ACC112 (cell line): ENCODE measurements around the gene ELK4.

Experiments used
- H2AFZ ChIP-seq: fragments of 200-600 bp; sonication (generic); one replicate; pipeline ENCODE4 v1.6.0; 2017; ENCODE audit warnings: antibody characterized with exemption, low read length; ENCODE audit not compliant: unreplicated experiment
- H3K27ac ChIP-seq: fragments of 200-600 bp; sonication (generic); 2 replicates; pipeline ENCODE4 v1.5.1; 2014; ENCODE audit warnings: low read depth, mild to moderate bottlenecking, antibody characterized with exemption, low read length, moderate library complexity
- H3K27me3 ChIP-seq: fragments of 200-600 bp; sonication (generic); 2 replicates; pipeline ENCODE4 v1.6.1; 2014; ENCODE audit warnings: mild to moderate bottlenecking, antibody characterized with exemption, low read length, moderate library complexity, mixed read lengths; ENCODE audit not compliant: insufficient read depth
- H3K36me3 ChIP-seq: fragments of 200-600 bp; sonication (generic); 2 replicates; pipeline ENCODE4 v1.6.1; 2016; ENCODE audit warnings: mild to moderate bottlenecking, antibody characterized with exemption, low read length, moderate library complexity, mixed read lengths; ENCODE audit not compliant: insufficient read depth
- H3K4me1 ChIP-seq: fragments of 200-600 bp; sonication (generic); one replicate; pipeline ENCODE4 v1.6.1; 2016; ENCODE audit warnings: low read length, mixed read lengths; ENCODE audit not compliant: insufficient read depth, unreplicated experiment, control insufficient read depth
- H3K4me3 ChIP-seq: fragments of 200-600 bp; sonication (generic); 2 replicates; pipeline ENCODE4 v1.5.1; 2014; ENCODE audit warnings: mild to moderate bottlenecking, low read depth, low read length
- H3K79me2 ChIP-seq: fragments of 200-600 bp; sonication (generic); one replicate; pipeline ENCODE4 v1.6.0; 2016; ENCODE audit warnings: low read length; ENCODE audit not compliant: control insufficient read depth, unreplicated experiment, insufficient read depth

The ELK4 gene

DNA sequence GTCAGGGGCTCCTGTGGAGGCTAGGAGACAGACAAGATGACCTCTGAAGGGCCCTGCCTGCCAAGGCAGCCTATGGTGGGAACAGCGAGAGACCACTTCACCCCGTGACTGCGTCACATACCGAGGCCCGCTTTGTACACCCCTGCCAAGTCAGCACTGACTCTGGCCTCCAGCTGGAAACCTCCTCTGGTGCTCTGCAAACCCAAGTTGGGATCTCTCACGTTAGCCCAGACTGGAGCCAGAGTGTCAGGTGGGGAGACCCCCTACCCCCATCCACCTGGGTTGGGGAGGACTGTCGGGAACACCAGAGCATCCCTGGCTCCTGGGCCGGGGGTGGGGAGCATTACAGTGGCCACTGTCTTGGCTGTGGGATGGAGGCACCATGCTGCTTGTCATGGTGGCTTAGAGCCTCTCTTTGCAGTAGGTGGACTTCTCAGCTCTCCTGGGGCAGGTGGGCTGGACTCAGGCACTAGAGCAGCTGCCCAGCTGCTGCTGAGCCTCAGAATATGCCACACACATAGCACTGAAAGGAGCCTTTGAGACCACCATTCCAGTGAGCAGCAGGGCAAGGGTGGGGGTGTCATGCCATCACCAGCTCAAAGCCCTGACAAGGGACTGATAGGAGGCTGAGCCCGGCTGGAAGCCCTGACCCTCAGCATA is 50.4 kb downstream of the ELK4 start:
- no peak overlapping the region for H3K4me3 ChIP-seq
- no peaks in the 10 kb centered on the region for H3K79me2 ChIP-seq
- no peak overlapping the region for H2AFZ ChIP-seq
- no peaks in the 10 kb centered on the region for H3K36me3 ChIP-seq
- peaks cover 2% of the 10 kb centered on the region for H3K4me1 ChIP-seq
- peaks cover 52% of the 10 kb centered on the region for H3K27me3 ChIP-seq
- H3K27ac ChIP-seq: no peak overlapping the region

GRCh38 chr1:205580923-205581180 is 51.0 kb downstream of the ELK4 start:
- H3K4me1 ChIP-seq: peaks cover 2% of the 10 kb centered on the region
- no peak overlapping the region for H2AFZ ChIP-seq
- H3K27me3 ChIP-seq: peaks cover 52% of the 10 kb centered on the region

DNA sequence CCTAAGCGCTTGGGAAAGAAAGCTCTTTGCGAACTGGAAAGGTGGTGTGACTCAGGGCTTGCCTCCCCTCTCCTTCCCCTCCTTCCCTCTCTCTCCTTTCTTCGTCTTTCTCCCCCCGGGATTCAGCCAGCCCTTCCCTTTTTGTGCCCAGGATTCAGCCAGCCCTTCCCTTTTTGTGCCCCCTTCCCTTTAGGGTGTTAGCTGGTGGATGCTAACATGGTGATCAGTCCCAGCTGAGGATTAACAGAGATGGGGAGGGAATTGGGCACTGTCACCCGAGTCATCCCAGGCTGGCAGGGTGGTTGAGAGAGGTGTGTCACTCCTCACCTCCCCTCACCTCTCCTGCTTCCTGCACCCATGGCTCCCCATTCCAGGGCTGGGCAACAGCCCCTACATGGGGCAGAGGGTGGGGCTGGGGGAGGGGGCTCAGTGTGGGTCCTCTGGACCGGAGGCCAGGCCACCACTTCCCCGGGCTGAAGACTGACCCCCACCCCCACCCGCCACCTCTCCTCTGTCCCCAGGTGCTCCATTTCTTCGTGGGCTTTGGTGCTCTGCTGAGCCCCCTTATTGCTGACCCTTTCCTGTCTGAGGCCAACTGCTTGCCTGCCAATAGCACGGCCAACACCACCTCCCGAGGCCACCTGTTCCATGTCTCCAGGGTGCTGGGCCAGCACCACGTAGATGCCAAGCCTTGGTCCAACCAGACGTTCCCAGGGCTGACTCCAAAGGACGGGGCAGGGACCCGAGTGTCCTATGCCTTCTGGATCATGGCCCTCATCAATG is 51.5 kb downstream of the ELK4 start:
- peaks cover 54% of the 10 kb centered on the region for H3K27me3 ChIP-seq
- no peak overlapping the region for H3K27ac ChIP-seq
- H3K79me2 ChIP-seq: no peaks in the 10 kb centered on the region
- no peak overlapping the region for H2AFZ ChIP-seq
- H3K36me3 ChIP-seq: no peaks in the 10 kb centered on the region
- no peak overlapping the region for H3K4me3 ChIP-seq
- H3K4me1 ChIP-seq: peaks cover 2% of the 10 kb centered on the region

More at GRCh38 chr1:205580923-205581180, 51.0 kb downstream of the ELK4 start:
- H3K4me3 ChIP-seq: no peak overlapping the region
- H3K79me2 ChIP-seq: no peaks in the 10 kb centered on the region
- H3K36me3 ChIP-seq: no peaks in the 10 kb centered on the region
- H3K27ac ChIP-seq: no peak overlapping the region

DNA sequence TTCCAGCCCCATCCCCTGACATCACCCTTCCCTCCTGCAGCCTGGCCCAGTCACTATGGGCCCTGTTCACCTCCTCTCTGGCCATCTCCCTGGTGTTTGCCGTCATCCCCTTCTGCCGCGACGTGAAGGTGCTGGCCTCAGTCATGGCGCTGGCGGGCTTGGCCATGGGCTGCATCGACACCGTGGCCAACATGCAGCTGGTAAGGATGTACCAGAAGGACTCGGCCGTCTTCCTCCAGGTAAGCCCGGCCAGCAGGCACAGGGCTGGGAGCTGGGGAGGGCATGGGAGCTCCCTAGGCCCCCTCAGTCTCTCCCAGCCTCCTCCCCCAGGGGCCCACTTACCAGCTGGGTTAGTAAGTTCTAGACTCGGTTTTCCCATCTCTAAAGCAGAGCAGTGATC is 52.1 kb downstream of the ELK4 start:
- H3K79me2 ChIP-seq: no peaks in the 10 kb centered on the region
- no peak overlapping the region for H2AFZ ChIP-seq
- H3K4me3 ChIP-seq: no peak overlapping the region
- peaks cover 60% of the 10 kb centered on the region for H3K27me3 ChIP-seq
- no peaks in the 10 kb centered on the region for H3K36me3 ChIP-seq
- H3K27ac ChIP-seq: no peak overlapping the region
- peaks cover 2% of the 10 kb centered on the region for H3K4me1 ChIP-seq

GRCh38 chr1:205578780-205579571 is 52.8 kb downstream of the ELK4 start:
- H3K27me3 ChIP-seq: peaks cover 67% of the 10 kb centered on the region
- H3K79me2 ChIP-seq: no peaks in the 10 kb centered on the region
- peaks cover 2% of the 10 kb centered on the region for H3K4me1 ChIP-seq
- H3K4me3 ChIP-seq: no peak overlapping the region
- no peaks in the 10 kb centered on the region for H3K36me3 ChIP-seq
- H2AFZ ChIP-seq: no peak overlapping the region
- no peak overlapping the region for H3K27ac ChIP-seq

DNA sequence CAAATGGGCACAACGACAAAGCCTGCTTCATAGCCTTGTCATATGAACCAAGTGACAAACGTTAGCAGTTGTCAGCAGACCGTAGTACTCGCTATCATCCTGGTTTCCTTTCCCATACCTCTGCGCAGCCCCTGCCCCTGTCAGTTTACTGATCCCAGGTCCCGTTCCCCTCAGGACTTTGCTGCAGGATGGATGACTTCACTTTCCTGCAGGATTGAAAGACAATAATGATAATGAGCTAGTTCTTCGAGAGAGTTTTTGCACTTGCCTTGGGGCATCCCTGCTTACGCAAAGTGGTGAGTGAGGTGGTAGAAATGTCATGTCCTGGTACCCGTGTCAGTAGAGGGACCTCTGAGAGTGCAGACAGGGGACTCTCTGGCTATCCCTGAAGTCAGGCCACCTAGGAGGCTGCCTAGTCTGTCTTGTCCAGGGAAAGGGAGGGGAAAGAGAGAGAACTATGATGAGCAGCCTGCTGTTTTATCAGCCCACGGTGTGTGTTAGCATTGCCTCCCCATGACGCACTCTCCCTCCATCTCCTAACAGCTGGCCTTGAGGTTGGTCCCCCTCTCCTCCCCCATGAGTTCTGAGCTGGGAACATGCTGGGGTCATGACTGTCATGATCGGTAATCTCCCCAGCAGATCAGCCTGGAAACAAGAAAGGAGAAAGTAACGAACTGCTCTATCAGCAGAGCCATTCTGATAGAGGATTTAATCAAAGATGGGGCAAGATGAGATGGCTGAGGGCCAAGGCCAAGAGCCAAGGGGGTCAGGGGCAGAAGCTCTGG is 53.7 kb downstream of the ELK4 start:
- Histone ChIP-seq H3K27ac (no peak overlapping the region), H2AFZ (no peak overlapping the region), H3K36me3 (no peaks in the 10 kb centered on the region), H3K4me1 (peaks cover 2% of the 10 kb centered on the region), H3K79me2 (no peaks in the 10 kb centered on the region), H3K27me3 (peaks cover 75% of the 10 kb centered on the region), H3K4me3 (no peak overlapping the region)

DNA sequence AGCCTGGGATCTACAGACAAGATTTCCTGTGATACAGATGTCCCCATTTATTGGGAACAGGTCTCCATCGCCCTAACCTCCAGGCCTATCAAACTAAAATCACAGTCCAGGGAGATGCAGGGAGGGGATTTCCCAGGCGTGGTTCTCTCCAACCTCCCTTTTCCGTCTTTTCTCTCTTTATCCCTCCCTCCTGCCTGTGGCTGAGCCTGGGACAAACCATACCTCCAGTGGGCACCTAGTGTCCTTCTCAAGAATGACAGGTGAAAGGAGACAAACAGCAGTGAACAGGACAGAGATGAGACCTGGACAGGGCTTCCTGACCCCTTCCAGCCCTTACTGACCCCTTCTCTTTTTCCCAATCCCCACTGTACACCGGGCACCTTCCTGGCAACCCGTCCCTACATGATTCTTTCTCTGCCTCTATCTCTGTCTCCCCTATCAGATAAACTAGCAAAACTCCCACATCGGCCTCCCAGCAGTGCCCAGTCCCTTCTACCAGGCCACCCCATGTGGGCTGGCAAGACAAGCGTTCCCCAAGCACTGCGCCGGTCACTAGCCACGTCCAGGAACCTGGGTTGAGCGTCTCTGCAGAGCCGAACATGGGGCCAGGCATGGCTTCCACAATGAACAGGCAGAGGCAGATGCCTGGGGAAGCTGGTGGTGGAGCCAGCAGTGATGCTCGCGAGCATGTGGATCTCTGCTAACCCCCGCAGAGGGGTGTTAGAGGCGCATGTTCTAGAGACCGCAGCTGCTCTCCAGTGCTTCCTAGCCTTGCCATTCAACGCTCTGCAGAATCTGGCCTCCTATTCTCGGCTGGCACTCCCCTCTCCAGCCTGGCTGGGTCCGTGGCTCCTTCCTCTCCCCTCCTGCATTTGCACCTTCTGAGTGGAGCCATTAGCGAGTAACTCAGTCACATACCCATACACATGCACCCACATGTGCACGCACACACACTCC is 54.7 kb downstream of the ELK4 start:
- Histone ChIP-seq H3K27me3 (peaks cover 83% of the 10 kb centered on the region), H3K27ac (no peak overlapping the region), H3K4me3 (no peak overlapping the region), H3K36me3 (no peaks in the 10 kb centered on the region), H3K79me2 (no peaks in the 10 kb centered on the region), H2AFZ (no peak overlapping the region), H3K4me1 (no peaks in the 10 kb centered on the region)

GRCh38 chr1:205576011-205576410 is 55.8 kb downstream of the ELK4 start:
- H3K79me2 ChIP-seq: no peaks in the 10 kb centered on the region
- no peak overlapping the region for H3K4me3 ChIP-seq
- no peaks in the 10 kb centered on the region for H3K36me3 ChIP-seq
- no peak overlapping the region for H3K27ac ChIP-seq
- H2AFZ ChIP-seq: no peak overlapping the region
- peaks cover 83% of the 10 kb centered on the region for H3K27me3 ChIP-seq
- no peaks in the 10 kb centered on the region for H3K4me1 ChIP-seq

DNA sequence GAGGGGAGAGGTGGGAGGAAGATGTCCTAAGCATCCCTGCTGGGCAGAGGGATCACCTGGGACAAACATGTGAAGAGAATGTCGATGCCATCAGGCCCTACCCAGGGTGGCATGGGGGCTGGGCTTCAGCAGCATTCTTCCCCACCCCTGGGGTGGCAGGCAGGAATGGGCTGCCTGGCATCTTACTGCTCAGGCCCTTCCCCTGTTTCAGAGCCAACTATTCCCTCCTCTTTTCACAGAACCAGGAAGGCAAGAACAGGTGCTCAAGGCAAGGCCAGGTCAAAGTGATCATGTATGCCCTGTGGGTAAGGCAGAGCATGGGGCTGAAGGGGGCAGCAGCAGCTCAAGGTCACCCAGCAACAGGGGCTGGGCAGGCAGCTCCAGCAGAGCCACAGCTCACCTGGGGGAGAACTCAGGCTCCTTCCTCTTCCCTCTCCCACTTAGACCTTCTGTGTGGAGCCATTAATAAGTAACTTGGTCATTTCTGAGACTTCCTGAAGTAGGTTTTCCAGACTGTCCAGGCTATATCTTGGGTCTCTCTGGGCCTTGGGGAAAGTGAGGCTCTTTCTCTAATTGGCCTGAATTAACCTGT is 56.4 kb downstream of the ELK4 start:
- no peaks in the 10 kb centered on the region for H3K36me3 ChIP-seq
- H3K27me3 ChIP-seq: peaks cover 83% of the 10 kb centered on the region
- no peaks in the 10 kb centered on the region for H3K4me1 ChIP-seq
- no peaks in the 10 kb centered on the region for H3K79me2 ChIP-seq
- no peak overlapping the region for H3K27ac ChIP-seq
- H2AFZ ChIP-seq: no peak overlapping the region
- no peak overlapping the region for H3K4me3 ChIP-seq
